Measurements from ENCODE around the gene IFT43.

The IFT43 gene

GRCh38 chr14:76115010-76115422 is 129.5 kb downstream of the IFT43 start:
- DNase-seq, result no peak

GRCh38 chr14:76117789-76118484 is 132.4 kb downstream of the IFT43 start:
- DNase-seq, result no peak

GRCh38 chr14:76118594-76118993 is 133.0 kb downstream of the IFT43 start:
- no peak for DNase-seq

GRCh38 chr14:76121089-76121748 is 135.7 kb downstream of the IFT43 start:
- DNase-seq, result no peak

GRCh38 chr14:76123426-76124225 is 138.1 kb downstream of the IFT43 start:
- no peak for DNase-seq

GRCh38 chr14:76125511-76125910 is 139.9 kb downstream of the IFT43 start:
- DNase-seq, result no peak

- no peak for DNase-seq
Measured at GRCh38 chr14:76126076-76126475, 140.5 kb downstream of the IFT43 start.

GRCh38 chr14:76129851-76130576 is 144.5 kb downstream of the IFT43 start:
- no peak for DNase-seq

- DNase-seq, result no peak
Measured at GRCh38 chr14:76131071-76131965, 145.8 kb downstream of the IFT43 start.

GRCh38 chr14:76133103-76133502 is 147.5 kb downstream of the IFT43 start:
- DNase-seq, result no peak
